Neural cell (in vitro differentiated cells): ENCODE measurements around the gene TMEM186. TPM values are rescaled to one million over a fixed set of nuclear protein-coding genes. Genes with fewer than 3 reads are reported as not detected.

Source experiments
- H2AFZ ChIP-seq: fragments of 200-600, 300-800 bp; sonication (generic), shearing (Covaris generic); 2 replicates; pipeline ENCODE4 v1.6.0; 2014; ENCODE audit warnings: low read depth, mild to moderate bottlenecking, antibody characterized with exemption, low read length, moderate library complexity
- H3F3A ChIP-seq: fragments of 200-600 bp; shearing (Covaris generic); 2 replicates; pipeline ENCODE4 v1.6.1; 2016; ENCODE audit warnings: mild to moderate bottlenecking, moderate library complexity, mixed read lengths, antibody characterized with exemption, low read length; ENCODE audit not compliant: insufficient read depth, poor library complexity, severe bottlenecking
- H3K27ac ChIP-seq: fragments of 200-600, 300-800 bp; sonication (generic), shearing (Covaris generic); 2 replicates; pipeline ENCODE4 v1.5.1; 2014; ENCODE audit warnings: mild to moderate bottlenecking, low read length, moderate library complexity
- H3K27me3 ChIP-seq: fragments of 300-800, 200-600 bp; sonication (generic), shearing (Covaris generic); 2 replicates; pipeline ENCODE4 v1.6.0; 2014; ENCODE audit warnings: mild to moderate bottlenecking, low read depth, low read length, moderate library complexity; ENCODE audit not compliant: insufficient read depth
- H3K36me3 ChIP-seq: fragments of 300-800, 200-600 bp; sonication (generic), shearing (Covaris generic); 2 replicates; pipeline ENCODE4 v1.5.1; 2014; ENCODE audit warnings: mild to moderate bottlenecking, antibody characterized with exemption, low read length, moderate library complexity; ENCODE audit not compliant: insufficient read depth
- H3K4me2 ChIP-seq: fragments of 300-800, 200-600 bp; sonication (generic), shearing (Covaris generic); 2 replicates; pipeline ENCODE4 v1.6.0; 2014; ENCODE audit warnings: mild to moderate bottlenecking, low read length
- H3K4me3 ChIP-seq: fragments of 300-800, 200-600 bp; sonication (generic), shearing (Covaris generic); 2 replicates; pipeline ENCODE4 v1.5.1; 2014; ENCODE audit warnings: mild to moderate bottlenecking, low read length, moderate library complexity
- H3K79me2 ChIP-seq: fragments of 200-600 bp; shearing (Covaris generic); replicated peaks from 2 replicates; pipeline ENCODE4 v1.6.0; 2014; ENCODE audit warnings: mild to moderate bottlenecking, low read length, moderate library complexity; ENCODE audit not compliant: insufficient read depth
- H3K9ac ChIP-seq: fragments of 300-800, 200-600 bp; sonication (generic), shearing (Covaris generic); 2 replicates; pipeline ENCODE4 v1.6.1; 2016; ENCODE audit warnings: mild to moderate bottlenecking, low read length, mixed read lengths
- H3K9me2 ChIP-seq: fragments of 200-600 bp; shearing (Covaris generic); 2 replicates; pipeline ENCODE4 v1.6.1; 2016; ENCODE audit warnings: mild to moderate bottlenecking, low read length, mixed read lengths; ENCODE audit not compliant: insufficient read depth
- H3K9me3 ChIP-seq: fragments of 200-600, 300-800 bp; sonication (generic), shearing (Covaris generic); 2 replicates; pipeline ENCODE4 v1.6.1; 2016; ENCODE audit warnings: mild to moderate bottlenecking, mixed run types, low read length, moderate library complexity, mixed read lengths
- H4K20me1 ChIP-seq: fragments of 200-600 bp; shearing (Covaris generic); 2 replicates; pipeline ENCODE4 v1.6.1; 2016; ENCODE audit warnings: mild to moderate bottlenecking, mixed run types; ENCODE audit not compliant: insufficient read depth
- EP300 ChIP-seq: fragments of 450-650 bp; conservative IDR thresholded peaks from 2 replicates; pipeline ENCODE4 v1.6.1; 2014; ENCODE audit warnings: antibody characterized with exemption, mild to moderate bottlenecking, moderate library complexity; ENCODE audit not compliant: poor library complexity, severe bottlenecking
- EZH2 ChIP-seq: fragments of 200-600, 300-800 bp; shearing (Covaris generic), sonication (generic); IDR thresholded peaks from 2 replicates; pipeline ENCODE4 v1.6.1; 2014; ENCODE audit warnings: antibody characterized with exemption, low read length, borderline replicate concordance, mild to moderate bottlenecking; ENCODE audit not compliant: insufficient read depth, poor library complexity, severe bottlenecking
- MXI1 ChIP-seq: fragments of 450-650 bp; conservative IDR thresholded peaks from 2 replicates; pipeline ENCODE4 v1.6.1; 2014; ENCODE audit warnings: antibody characterized with exemption, mild to moderate bottlenecking; ENCODE audit not compliant: poor library complexity, severe bottlenecking
- POLR2AphosphoS5 ChIP-seq: IDR thresholded peaks from 2 replicates; pipeline ENCODE4 v1.6.1; 2012
- RAD21 ChIP-seq: fragments of 450-650 bp; conservative IDR thresholded peaks from 2 replicates; pipeline ENCODE4 v1.6.1; 2014; ENCODE audit warnings: antibody characterized with exemption, mild to moderate bottlenecking, moderate library complexity
- REST ChIP-seq: IDR thresholded peaks from 2 replicates; pipeline ENCODE4 v1.6.1; 2012; ENCODE audit warnings: borderline replicate concordance
- SMC3 ChIP-seq: fragments of 450-650 bp; conservative IDR thresholded peaks from 2 replicates; pipeline ENCODE4 v1.6.1; 2014; ENCODE audit warnings: antibody characterized with exemption, mild to moderate bottlenecking, moderate library complexity; ENCODE audit not compliant: poor library complexity
- TAF1 ChIP-seq: IDR thresholded peaks from 2 replicates; pipeline ENCODE4 v1.6.1; 2012; ENCODE audit warnings: low read depth
- polyA plus RNA-seq: library from polyadenylated mRNA; depleted of rRNA; stranded (reverse); fragments of >200 nt; gene quantifications from 2 replicates; pipeline ENCODE4 v1.2.3, GENCODE V29; 2014
- TF ChIP-seq, protein P1 (sequence below): fragments of 450-650 bp; IDR thresholded peaks from 2 replicates; pipeline ENCODE4 v1.5.1; 2014; ENCODE audit warnings: antibody characterized with exemption, mild to moderate bottlenecking, moderate library complexity; ENCODE audit not compliant: poor library complexity, severe bottlenecking

TMEM186 gene
- polyA plus RNA-seq, 1 donor from 2014 or later = 7.7 TPM

DNA sequence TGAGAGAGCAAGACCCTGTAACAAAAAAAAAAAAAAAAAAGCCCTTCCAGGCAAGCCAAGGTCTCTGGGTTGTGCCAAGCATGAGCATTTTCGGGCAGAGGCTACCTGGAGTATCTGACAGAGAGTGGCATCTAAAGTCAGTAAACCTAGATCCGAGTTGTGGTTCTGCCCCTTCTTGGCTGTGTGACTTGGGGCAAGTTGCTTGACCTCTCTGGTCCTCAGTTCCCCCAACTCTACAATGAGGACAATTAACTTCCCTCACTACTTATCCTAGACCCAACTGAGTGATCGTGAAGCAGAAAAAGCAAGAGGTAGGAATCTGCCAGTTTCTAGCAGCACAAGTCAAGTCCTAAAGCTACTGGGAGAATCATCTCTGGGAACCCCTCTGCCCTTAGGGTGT, 34.4 kb downstream of the TMEM186 start:
- H3F3A ChIP-seq = no peaks in the 10 kb centered on the region
- no peaks in the 10 kb centered on the region for H4K20me1 ChIP-seq
- no peak overlapping the region for H3K27ac ChIP-seq
- H3K4me2 ChIP-seq = no peak overlapping the region
- no peaks in the 10 kb centered on the region for H3K36me3 ChIP-seq
- H3K9ac ChIP-seq = no peak overlapping the region
- no peak overlapping the region for H3K4me3 ChIP-seq
- no peak overlapping the region for H2AFZ ChIP-seq
- no peaks in the 10 kb centered on the region for H3K9me3 ChIP-seq
- no peaks in the 10 kb centered on the region for H3K9me2 ChIP-seq
- no peaks in the 10 kb centered on the region for H3K79me2 ChIP-seq
- no peaks in the 10 kb centered on the region for H3K27me3 ChIP-seq
- no peak for TF ChIP-seq TAF1
- TF ChIP-seq EZH2 = no peak
- no peak for TF ChIP-seq POLR2AphosphoS5
- no peak for TF ChIP-seq REST
- TF ChIP-seq, protein P1, sequence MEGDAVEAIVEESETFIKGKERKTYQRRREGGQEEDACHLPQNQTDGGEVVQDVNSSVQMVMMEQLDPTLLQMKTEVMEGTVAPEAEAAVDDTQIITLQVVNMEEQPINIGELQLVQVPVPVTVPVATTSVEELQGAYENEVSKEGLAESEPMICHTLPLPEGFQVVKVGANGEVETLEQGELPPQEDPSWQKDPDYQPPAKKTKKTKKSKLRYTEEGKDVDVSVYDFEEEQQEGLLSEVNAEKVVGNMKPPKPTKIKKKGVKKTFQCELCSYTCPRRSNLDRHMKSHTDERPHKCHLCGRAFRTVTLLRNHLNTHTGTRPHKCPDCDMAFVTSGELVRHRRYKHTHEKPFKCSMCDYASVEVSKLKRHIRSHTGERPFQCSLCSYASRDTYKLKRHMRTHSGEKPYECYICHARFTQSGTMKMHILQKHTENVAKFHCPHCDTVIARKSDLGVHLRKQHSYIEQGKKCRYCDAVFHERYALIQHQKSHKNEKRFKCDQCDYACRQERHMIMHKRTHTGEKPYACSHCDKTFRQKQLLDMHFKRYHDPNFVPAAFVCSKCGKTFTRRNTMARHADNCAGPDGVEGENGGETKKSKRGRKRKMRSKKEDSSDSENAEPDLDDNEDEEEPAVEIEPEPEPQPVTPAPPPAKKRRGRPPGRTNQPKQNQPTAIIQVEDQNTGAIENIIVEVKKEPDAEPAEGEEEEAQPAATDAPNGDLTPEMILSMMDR = no peak
- no peak for TF ChIP-seq EP300
- no peak for TF ChIP-seq SMC3

DNA sequence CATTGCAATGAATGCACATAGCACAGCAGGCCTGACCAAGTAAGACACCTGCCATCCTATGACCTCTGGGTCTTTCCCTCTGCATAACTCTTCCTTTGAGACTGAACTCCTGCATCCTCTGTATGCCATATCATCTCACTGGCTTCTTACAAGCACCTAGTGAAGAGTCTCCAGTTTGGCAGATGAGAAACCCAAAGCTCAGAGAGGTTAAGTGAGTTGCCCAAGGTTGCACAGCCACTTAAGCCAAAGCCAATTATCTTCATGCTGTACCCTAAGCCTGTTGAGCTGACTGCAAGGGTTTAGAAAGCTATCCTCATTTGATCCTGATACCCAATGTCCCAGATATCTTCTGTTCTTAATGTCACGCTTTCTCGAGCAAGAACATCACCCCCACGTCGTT, 35.2 kb downstream of the TMEM186 start:
- TF ChIP-seq REST (no peak), MXI1 (no peak), POLR2AphosphoS5 (no peak), SMC3 (no peak), TAF1 (no peak), EZH2 (no peak), EP300 (no peak), RAD21 (no peak)
- TF ChIP-seq, protein P1 = no peak
- no peak overlapping the region for H3K27ac ChIP-seq
- H3K79me2 ChIP-seq = no peaks in the 10 kb centered on the region
- no peak overlapping the region for H2AFZ ChIP-seq
- H3F3A ChIP-seq = no peaks in the 10 kb centered on the region
- H3K4me3 ChIP-seq = no peak overlapping the region
- no peaks in the 10 kb centered on the region for H3K9me2 ChIP-seq
- H3K27me3 ChIP-seq = no peaks in the 10 kb centered on the region
- H3K9ac ChIP-seq = no peak overlapping the region
- H3K9me3 ChIP-seq = no peaks in the 10 kb centered on the region
- H4K20me1 ChIP-seq = no peaks in the 10 kb centered on the region
- no peak overlapping the region for H3K4me2 ChIP-seq
- H3K36me3 ChIP-seq = no peaks in the 10 kb centered on the region
